Stimulated activated CD4-positive, alpha-beta T cell treated with anti-CD3 and anti-CD28 coated beads, Interleukin-4, amount 100 ng/mL, for 1 hour (primary cell): Measurements from ENCODE around the gene NEDD4L.
"Not testable (repeated sequence)": the region's sequence is repeated elsewhere in the genome, so short reads cannot be mapped to it uniquely, and the experiment has no call there.

Experiments used
- DNase-seq: peaks from one replicate; pipeline ENCODE4 v3.0.0-alpha.2; 2020

NEDD4L gene

GRCh38 chr18:58408665-58409064 lies 364.6 kb downstream of the NEDD4L start:
- no peak for DNase-seq

- DNase-seq: no peak
Measured at GRCh38 chr18:58409802-58410445, 365.9 kb downstream of the NEDD4L start.

GRCh38 chr18:58411323-58411722 lies 367.3 kb downstream of the NEDD4L start:
- DNase-seq: no peak

- DNase-seq: no peak
Measured at GRCh38 chr18:58412844-58413666, 369.0 kb downstream of the NEDD4L start.

GRCh38 chr18:58413667-58414628 lies 369.9 kb downstream of the NEDD4L start:
- no peak for DNase-seq

- DNase-seq: no peak
Measured at GRCh38 chr18:58416014-58416703, 372.1 kb downstream of the NEDD4L start.

- DNase-seq: no peak
Measured at GRCh38 chr18:58416704-58417683, 373.0 kb downstream of the NEDD4L start.

GRCh38 chr18:58417752-58418151 lies 373.7 kb downstream of the NEDD4L start:
- DNase-seq: no peak

- DNase-seq: no peak
Measured at GRCh38 chr18:58418361-58418760, 374.3 kb downstream of the NEDD4L start.

- DNase-seq: no peak
Measured at GRCh38 chr18:58419587-58420199, 375.7 kb downstream of the NEDD4L start.

- no peak for DNase-seq
Measured at GRCh38 chr18:58426611-58427010, 382.6 kb downstream of the NEDD4L start.

- no peak for DNase-seq
Measured at GRCh38 chr18:58427321-58427720, 383.3 kb downstream of the NEDD4L start.

GRCh38 chr18:58429442-58429841 lies 385.4 kb downstream of the NEDD4L start:
- no peak for DNase-seq

GRCh38 chr18:58431215-58431614 lies 387.2 kb downstream of the NEDD4L start:
- DNase-seq: no peak

GRCh38 chr18:58432050-58432727 lies 388.2 kb downstream of the NEDD4L start:
- DNase-seq: no peak

GRCh38 chr18:58435221-58436005 lies 391.4 kb downstream of the NEDD4L start:
- not testable (repeated sequence) for DNase-seq

GRCh38 chr18:58438161-58438957 lies 394.3 kb downstream of the NEDD4L start:
- no peak for DNase-seq

- DNase-seq: no peak
Measured at GRCh38 chr18:58438958-58439300, 394.9 kb downstream of the NEDD4L start.

- no peak for DNase-seq
Measured at GRCh38 chr18:58443671-58444070, 399.6 kb downstream of the NEDD4L start.
